Nephron progenitor cell (in vitro differentiated cells): Measurements from ENCODE around the gene PTH2.
"Not testable (repeated sequence)": the region's sequence is repeated elsewhere in the genome, so short reads cannot be mapped to it uniquely, and the experiment has no call there.

Experiments
- DNase-seq: peaks from one replicate; pipeline ENCODE4 v3.0.0; 2021
- H3K27ac Mint-ChIP-seq: 2 replicates; pipeline ENCODE4 v1.8.0; 2021; ENCODE audit warnings: mild to moderate bottlenecking, moderate library complexity, mixed read lengths
- H3K27me3 Mint-ChIP-seq: 2 replicates; pipeline ENCODE4 v1.8.0; 2021; ENCODE audit warnings: mild to moderate bottlenecking, low read depth, mixed read lengths; ENCODE audit not compliant: poor library complexity
- H3K36me3 Mint-ChIP-seq: 2 replicates; pipeline ENCODE4 v1.8.0; 2021; ENCODE audit warnings: low read depth, mixed read lengths
- H3K4me1 Mint-ChIP-seq: 2 replicates; pipeline ENCODE4 v1.8.0; 2021; ENCODE audit warnings: mixed read lengths
- H3K4me3 Mint-ChIP-seq: 2 replicates; pipeline ENCODE4 v1.8.0; 2021; ENCODE audit warnings: mild to moderate bottlenecking, moderate library complexity, mixed read lengths
- H3K9me3 Mint-ChIP-seq: 2 replicates; pipeline ENCODE4 v1.8.0; 2021; ENCODE audit warnings: mild to moderate bottlenecking, moderate library complexity, mixed read lengths
- TF ChIP-seq, protein P1 (sequence below): fragments of 200-600 bp; sonication (generic); IDR thresholded peaks from 2 replicates; pipeline ENCODE4 v1.5.0; 2021; ENCODE audit warnings: antibody characterized with exemption

PTH2 gene

GRCh38 chr19:49380391-49380790, 42.9 kb downstream of the PTH2 start:
- Mint-ChIP-seq H3K27me3 (peaks cover 8% of the 10 kb centered on the region), H3K36me3 (peaks cover 10% of the 10 kb centered on the region), H3K4me3 (no peak overlapping the region), H3K27ac (no peak overlapping the region), H3K9me3 (peaks cover 29% of the 10 kb centered on the region), H3K4me1 (peaks cover 7% of the 10 kb centered on the region)
- TF ChIP-seq, protein P1, sequence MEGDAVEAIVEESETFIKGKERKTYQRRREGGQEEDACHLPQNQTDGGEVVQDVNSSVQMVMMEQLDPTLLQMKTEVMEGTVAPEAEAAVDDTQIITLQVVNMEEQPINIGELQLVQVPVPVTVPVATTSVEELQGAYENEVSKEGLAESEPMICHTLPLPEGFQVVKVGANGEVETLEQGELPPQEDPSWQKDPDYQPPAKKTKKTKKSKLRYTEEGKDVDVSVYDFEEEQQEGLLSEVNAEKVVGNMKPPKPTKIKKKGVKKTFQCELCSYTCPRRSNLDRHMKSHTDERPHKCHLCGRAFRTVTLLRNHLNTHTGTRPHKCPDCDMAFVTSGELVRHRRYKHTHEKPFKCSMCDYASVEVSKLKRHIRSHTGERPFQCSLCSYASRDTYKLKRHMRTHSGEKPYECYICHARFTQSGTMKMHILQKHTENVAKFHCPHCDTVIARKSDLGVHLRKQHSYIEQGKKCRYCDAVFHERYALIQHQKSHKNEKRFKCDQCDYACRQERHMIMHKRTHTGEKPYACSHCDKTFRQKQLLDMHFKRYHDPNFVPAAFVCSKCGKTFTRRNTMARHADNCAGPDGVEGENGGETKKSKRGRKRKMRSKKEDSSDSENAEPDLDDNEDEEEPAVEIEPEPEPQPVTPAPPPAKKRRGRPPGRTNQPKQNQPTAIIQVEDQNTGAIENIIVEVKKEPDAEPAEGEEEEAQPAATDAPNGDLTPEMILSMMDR: no peak
- DNase-seq: no peak

DNA sequence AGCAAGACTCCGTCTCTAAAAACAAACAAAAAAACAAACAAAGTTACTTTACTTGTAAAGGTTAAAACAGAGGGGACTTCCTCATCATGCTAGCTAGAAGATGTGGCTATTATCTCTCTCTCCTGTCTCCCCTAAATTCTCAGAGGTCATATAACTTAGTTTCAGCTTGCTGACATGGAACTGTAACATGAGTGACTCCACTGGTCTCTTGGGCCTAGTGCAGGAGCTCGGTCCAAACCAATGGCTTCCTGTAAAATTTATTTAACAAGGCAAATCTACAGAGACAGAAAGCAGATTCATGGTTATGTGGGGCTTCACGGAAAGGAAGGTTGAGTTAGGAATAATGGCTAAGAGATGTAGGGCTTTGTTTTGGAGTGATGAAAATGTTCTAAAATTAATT, 44.7 kb downstream of the PTH2 start:
- Mint-ChIP-seq H3K4me1 (peaks cover 7% of the 10 kb centered on the region), H3K27me3 (peaks cover 6% of the 10 kb centered on the region), H3K27ac (peak overlapping the region; percentile 81), H3K9me3 (peaks cover 20% of the 10 kb centered on the region), H3K4me3 (no peak overlapping the region), H3K36me3 (peaks cover 10% of the 10 kb centered on the region)
- no peak for DNase-seq
- TF ChIP-seq, protein P1: no peak

- Mint-ChIP-seq H3K27me3 (peaks cover 6% of the 10 kb centered on the region), H3K4me1 (peaks cover 7% of the 10 kb centered on the region), H3K27ac (peak overlapping the region; percentile 57), H3K4me3 (no peak overlapping the region), H3K36me3 (peaks cover 5% of the 10 kb centered on the region), H3K9me3 (peaks cover 12% of the 10 kb centered on the region)
- DNase-seq: no peak
- TF ChIP-seq, protein P1: no peak
Measured at GRCh38 chr19:49374665-49375434, 48.4 kb downstream of the PTH2 start.

GRCh38 chr19:49373174-49373573, 50.1 kb downstream of the PTH2 start:
- peaks cover 11% of the 10 kb centered on the region for H3K36me3 Mint-ChIP-seq
- not testable (repeated sequence) for H3K4me3 Mint-ChIP-seq, H3K27me3 Mint-ChIP-seq, H3K27ac Mint-ChIP-seq, DNase-seq, H3K4me1 Mint-ChIP-seq
- H3K9me3 Mint-ChIP-seq: peaks cover 24% of the 10 kb centered on the region
